ENCODE data around the gene HOXC9.

The HOXC9 gene

DNA sequence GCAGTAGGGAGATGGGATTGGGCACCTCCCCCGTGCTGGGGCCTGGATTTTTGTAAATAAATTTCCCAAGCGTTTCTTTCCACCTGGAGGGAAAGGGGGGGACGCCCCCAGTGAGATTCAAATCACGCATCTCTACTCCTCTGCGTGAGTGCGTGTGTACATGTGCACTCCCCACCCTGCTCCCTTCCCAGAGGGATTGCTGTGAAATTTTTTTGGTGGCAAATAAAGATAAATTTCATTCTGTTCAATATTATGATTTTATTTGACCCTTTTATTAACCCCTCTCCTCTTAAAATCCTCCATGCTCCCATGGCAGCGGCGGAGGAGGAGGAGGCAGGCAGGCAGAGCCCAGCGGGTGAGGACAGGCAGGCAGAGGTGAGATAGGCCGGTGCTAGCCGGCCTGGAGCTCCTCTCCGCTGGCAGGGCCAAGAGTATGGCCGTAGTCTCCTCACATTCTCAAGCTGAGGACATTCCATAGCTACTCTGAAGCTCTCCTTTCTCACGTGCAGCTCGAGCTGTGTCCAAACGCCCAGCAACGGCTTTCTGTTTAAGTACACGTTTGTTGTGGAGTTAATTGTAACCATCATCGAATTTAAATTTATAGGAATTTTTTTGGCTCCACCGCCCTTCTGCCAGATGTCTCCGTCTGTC is 23.7 kb upstream of the HOXC9 start:
- DNase-seq, result no peak
- TF ChIP-seq GATA1 (IDR thresholded peaks at IDR 0.05; ENCODE audit: low read depth, low read length), result no peak
- TF ChIP-seq POLR2A (IDR thresholded peaks at IDR 0.05; ENCODE audit: low read length), result no peak

DNA sequence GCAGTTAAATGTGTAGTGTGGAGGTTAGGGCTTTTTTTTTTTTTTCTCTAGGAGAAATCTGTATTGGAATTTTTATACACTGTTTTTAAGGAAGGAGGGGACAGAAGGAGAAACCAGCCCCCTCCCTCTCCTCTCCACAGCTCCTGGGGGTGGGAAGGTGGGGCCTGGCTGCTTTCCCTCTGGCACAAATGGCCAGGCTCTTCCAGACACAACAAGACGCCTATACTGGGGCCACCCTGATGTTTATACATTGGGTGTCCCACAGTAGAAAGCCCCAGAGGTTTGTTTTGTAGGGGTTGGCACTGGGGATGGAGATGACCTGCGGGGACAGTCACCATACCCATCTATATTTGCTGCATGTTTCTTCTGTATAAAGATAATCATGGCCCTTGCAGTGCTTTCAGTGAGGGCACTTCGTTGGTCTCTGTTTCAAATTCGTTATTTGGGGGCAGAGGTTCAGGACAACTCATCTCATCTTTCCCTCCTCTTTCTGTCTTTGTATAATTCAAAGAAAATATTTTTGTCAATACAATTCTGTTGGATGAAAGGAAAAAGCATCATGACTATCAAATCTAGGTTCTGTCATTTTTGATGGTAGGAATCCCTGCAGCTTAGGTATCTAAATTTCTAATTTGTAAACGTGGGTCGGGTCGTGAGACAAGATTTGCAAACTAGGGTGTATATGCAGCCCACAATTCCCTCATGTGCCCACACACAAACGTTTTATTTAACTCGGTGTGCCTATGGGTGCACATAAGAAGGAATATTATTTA is 23.0 kb upstream of the HOXC9 start:
- TF ChIP-seq GATA1 (IDR thresholded peaks at IDR 0.05; ENCODE audit: low read depth, low read length) (no peak), POLR2A (IDR thresholded peaks at IDR 0.05; ENCODE audit: low read length) (no peak)
- no peak for DNase-seq

DNA sequence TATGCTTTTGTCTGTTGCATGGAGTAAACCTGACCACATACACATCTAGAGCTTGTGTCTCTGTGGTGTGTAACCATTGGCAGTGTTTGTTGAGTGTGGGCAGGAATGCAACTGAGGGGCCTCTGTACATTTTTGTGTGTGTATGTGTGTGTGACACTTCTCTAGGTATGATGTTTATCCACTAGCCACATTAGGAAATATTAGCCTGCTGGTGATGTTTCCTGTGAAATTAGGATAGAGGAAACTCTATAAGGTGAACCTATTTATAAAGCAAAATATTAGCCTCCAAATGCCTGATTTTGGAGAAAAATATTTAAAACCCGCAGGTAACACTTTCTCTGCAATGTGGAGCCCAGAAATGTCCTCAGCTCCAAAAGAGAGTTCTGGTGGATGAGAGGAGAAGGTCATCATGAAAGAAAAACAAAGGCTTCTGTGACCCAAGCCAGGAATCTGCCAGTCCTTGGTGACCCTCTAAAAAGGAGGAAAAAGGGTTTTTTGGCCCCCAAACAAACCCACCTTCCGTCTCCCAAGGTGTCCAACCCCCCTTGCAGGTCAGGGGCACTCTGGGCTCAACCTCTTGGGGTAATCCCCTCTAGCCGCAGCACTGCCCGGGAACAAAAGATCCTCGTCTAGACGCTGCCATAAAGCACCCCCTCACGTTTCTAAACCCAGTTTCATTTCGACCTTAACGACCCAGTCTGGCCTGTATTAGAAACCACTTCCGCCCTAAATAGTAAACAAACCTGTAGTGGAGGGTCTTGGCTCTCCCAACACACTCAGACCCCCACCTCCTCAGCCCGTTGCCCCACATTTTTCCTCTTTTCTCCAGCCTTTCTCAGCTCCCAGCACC is 22.1 kb upstream of the HOXC9 start:
- TF ChIP-seq POLR2A (IDR thresholded peaks at IDR 0.05; ENCODE audit: low read length) (no peak), GATA1 (IDR thresholded peaks at IDR 0.05; ENCODE audit: low read depth, low read length) (no peak)
- DNase-seq, result no peak

DNA sequence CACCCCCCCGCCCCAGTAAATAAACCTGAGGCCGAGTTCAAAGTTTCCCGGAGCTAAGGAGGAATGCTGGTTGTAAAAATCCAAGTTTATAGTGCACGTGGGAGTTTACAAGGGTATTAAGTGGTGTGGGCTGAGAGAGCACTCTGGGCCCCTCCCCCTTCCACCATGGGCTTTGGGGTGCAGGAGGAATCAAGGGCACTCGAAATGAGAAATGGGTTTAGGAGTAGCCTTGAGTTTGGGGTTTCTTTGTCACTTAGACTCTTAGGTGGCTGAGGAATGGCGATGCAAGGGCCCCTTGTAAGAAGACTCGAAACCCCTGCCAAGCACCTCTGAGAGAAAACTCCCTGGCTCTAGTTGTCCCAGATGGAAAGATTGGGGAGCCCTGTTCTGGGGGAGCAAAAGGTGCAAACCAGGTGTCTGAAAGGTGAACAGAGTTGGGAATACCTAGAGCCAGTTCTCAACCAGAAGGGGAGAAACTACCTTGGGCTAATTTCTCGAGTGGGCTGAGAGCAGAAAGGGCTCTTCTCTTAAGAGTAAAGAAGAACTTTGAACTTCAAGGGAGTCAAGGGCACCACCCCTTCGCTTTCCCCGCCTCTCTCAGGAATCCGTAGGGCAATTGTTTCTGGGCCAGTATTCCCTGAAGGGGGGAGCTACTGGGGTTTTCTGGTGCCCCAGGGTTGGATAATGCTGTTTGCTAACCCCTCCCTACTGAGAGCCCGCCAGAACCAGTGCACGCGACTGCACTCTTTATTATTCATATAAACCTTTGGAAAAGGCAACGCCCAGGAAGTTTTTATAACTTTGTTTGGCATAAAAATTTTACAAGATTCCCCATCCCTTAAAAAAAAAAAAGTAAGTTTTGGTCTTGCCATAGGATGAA is 21.2 kb upstream of the HOXC9 start:
- TF ChIP-seq GATA1 (IDR thresholded peaks at IDR 0.05; ENCODE audit: low read depth, low read length), result no peak
- DNase-seq, result no peak

DNA sequence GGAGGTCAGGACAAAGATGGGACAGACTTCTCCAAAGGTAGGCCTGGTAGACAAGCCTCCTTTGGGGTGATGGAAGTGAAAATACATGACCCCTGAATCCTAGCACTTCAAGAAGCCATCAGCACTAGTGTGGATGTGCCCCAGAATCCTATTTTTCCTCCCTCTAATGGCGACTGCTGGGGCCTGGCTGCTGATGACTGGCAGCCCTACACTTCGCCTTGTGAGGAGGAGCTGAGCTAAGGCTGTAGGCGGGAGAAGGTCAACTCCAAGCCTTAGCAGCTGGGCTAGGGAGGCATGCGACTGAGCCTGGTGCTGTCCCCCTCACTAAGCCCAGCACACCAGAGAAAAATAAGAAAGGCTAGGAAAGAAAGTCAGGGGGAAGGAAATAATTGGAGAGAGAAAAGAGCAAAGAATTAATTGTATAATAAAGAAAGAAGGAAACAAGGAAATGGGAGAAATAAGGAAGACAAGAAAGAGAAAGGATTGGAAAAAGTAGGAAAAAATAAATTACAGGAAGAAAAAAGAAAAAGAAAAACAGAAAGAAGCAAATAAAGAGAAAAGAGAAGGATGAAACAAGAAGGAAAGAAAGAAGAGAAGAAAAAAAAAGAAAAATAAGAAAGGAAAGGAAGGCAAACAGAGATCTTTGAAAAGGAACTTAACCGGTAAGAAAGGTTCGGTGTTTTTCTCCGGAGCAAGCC is 19.7 kb upstream of the HOXC9 start:
- DNase-seq, result no peak
- no peak for TF ChIP-seq GATA1 (IDR thresholded peaks at IDR 0.05; ENCODE audit: low read depth, low read length)
- no peak for TF ChIP-seq POLR2A (IDR thresholded peaks at IDR 0.05; ENCODE audit: low read length)

DNA sequence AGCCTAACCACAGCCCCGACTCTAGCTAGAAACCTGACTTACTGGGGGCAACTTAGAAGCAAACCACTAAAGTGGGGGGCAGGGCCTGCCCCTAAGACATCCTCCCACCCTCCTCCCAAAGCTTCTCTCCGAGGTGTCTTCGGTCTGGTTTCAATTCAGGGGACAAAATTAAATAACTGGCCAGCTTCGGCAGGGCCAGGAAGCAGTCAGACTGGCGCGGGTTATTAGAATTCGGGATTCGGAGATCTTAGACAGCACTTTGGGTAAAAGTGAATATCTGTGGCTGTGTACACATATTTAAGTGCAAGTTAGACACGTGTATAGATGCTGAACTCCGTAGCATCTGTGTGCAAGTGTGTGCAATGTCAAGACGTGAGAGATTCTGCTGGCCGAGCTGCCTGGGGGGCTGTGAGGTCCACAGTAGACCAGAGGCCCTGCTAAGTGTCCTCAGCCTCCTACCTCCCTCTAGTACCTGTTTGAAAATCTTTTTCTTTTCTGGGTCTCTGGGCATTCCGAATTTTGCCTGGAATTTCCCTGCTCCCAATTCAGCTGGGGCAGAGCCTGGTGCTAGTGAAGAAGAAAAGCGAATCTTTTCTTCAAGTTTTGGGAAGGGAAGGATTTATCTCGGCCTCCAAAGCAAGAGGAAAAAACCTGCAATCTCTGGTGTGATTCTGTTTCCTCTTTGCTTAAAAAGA is 19.0 kb upstream of the HOXC9 start:
- no peak for DNase-seq
- TF ChIP-seq GATA1 (IDR thresholded peaks at IDR 0.05; ENCODE audit: low read depth, low read length), result no peak
- TF ChIP-seq POLR2A (IDR thresholded peaks at IDR 0.05; ENCODE audit: low read length), result no peak

DNA sequence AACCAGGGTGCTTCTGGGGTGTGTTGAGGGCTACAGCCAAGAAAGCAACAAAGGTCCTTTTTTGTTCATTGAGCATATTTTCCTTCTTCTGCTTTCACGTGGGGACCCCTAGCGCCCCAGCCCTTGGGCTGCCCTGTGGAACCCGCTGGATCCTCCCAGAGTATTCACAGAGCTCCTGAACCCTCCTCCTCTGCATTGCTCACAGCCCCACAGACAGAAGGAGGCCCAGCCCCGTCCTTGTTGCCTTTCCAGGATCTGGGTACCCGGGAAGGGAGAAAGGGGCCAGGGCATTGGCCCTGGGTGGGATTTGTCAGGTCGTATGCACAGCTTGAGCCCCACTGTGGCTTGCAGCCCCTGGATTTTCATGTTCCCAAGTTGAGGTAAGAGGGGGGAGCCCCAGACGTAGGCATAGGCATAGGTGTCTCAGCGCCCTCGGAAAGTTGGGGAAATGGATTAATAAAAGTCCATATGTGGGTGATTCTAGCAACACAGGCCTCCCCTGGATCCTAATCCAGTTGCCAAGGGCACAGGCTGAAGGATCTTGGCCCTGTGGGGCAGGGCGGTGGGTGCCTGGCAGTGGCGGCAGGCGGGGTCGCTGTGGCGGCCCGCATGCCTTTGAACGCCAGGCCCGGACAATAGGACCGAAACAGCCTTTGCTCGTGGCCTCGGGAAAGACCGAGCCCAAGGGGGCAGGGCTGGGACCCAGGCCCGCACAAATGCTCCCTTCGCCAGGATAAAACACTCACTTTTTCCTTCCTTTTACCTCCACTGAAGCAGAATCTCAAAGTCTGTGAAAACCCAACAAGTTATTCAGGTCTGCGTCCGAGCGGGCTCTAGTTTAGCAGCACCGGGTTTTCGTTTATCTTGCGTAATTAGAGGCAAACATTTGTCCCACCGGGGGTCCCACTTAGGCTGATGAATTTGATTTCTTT is 18.1 kb upstream of the HOXC9 start:
- no peak for DNase-seq
- no peak for TF ChIP-seq GATA1 (IDR thresholded peaks at IDR 0.05; ENCODE audit: low read depth, low read length)
- no peak for TF ChIP-seq POLR2A (IDR thresholded peaks at IDR 0.05; ENCODE audit: low read length)

DNA sequence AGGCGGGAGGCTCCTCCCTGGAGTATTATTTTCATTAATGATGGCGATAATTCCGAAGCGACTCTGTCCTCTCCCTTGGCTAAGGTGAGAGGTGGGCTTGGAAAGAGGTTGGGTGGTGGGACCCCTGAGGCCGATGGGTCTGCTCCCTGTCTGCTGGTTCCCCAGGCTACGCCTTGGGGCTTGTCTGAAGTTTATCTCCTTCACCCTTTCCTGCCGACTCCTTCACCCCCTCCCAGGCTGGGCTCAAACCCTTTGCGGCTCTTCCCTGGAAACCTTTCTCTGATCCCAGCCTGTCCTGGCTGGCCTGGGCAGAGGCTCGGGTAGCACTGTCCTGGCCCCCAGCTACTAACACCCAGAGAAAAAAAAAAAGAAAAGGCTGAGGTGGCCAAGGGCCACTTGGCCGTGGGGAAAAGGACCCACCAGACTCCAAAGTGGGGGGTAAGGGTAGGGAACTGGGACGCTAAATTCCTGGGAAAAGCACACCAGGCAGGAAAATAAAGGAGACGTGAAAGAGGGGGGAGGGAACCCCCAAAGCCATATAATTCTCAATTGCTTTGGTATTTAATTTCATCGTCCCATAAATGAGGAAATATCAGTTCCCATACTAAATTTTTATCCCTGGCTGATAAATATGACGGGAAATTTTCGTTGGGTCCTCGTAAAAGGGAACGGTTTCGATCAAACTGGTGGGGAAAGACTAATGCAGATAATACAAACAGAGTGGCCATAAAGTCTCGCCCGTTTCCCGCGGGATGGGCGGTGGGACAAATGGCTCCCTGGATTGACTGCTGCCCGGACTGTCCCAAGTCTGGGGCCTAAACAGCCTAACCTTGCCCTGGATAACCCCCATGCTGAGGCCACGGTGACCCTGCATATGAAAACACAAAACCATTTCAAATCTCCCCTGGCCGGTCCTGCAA is 17.1 kb upstream of the HOXC9 start:
- TF ChIP-seq GATA1 (IDR thresholded peaks at IDR 0.05; ENCODE audit: low read depth, low read length) (no peak), POLR2A (IDR thresholded peaks at IDR 0.05; ENCODE audit: low read length) (no peak)
- DNase-seq, result no peak

DNA sequence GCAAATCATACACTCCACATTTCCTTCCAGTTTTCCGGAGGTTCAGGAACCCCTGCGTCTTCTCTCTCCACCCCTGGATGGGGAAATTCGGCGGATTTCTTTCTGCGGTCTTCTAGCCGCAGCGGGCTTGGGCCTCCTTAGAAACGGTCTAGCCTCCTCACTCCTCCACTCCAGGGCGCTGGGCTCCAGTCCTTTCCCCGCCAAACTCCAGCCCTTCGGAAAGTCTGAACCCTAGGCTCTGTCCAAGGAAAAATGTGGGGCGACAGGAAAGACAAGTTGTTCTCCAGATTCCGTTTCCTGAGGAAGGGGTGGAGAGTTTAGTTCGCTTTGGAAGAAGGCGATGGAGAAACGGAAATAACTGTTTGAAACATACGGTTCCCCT is 16.4 kb upstream of the HOXC9 start:
- no peak for DNase-seq
- TF ChIP-seq GATA1 (IDR thresholded peaks at IDR 0.05; ENCODE audit: low read depth, low read length) (no peak), POLR2A (IDR thresholded peaks at IDR 0.05; ENCODE audit: low read length) (no peak)

DNA sequence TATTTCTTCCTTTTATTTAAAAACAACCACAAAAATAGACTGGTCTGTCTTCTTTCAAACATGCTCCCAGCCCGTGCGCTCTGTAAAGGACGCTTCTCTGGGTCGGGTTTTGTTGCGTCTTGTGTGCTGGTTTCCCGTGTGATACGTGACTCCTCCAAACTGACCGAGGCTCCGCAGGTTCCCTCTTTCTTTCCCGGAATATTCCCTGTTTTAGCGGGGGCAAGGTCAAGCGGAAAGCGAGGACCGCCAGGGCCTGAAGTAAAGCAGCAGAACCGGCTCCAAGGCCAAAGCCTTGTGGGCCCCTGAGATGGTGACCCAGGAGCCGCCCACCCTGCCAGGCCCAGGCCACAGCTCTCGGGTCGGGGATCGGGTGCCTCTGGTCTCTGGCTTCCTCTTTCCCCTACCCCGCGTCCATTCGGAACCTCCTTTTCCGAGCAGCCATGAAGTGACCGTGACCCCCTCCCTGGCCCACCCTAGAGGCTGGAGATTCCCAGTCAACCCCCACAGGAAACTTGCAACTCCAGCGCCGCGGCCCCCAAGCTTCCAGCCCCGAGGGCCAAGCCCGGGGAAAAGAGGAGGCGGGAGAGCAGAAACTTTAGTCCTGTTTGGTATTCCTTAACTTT is 15.9 kb upstream of the HOXC9 start:
- DNase-seq, result no peak
- no peak for TF ChIP-seq GATA1 (IDR thresholded peaks at IDR 0.05; ENCODE audit: low read depth, low read length)
- TF ChIP-seq POLR2A (IDR thresholded peaks at IDR 0.05; ENCODE audit: low read length), result no peak
